Naive B cell (primary cell): ENCODE data around the gene PLSCR3. TPM values are rescaled to one million over a fixed set of nuclear protein-coding genes. Genes with fewer than 3 reads are reported as not detected.
A peak's percentile ranks its signal among the peaks of the same experiment; 100 is the strongest.

Experiments
- ATAC-seq, 2 donors: fragments of 150-1000 bp; cut with Tn5 transposase; 2 replicates each; pipeline ENCODE4 v1.10.0; 2021; ENCODE audit warnings: low read depth in 2 of 2, mild to moderate bottlenecking in 2 of 2, moderate library complexity in 2 of 2
- DNase-seq: peaks from one replicate; pipeline ENCODE4 v3.0.0; 2022
- H3K27ac Mint-ChIP-seq, 6 donors: one replicate each; pipeline ENCODE4 v1.8.0; 2020 to 2022; ENCODE audit warnings: mild to moderate bottlenecking in 6 of 6, mixed read lengths in 6 of 6, moderate library complexity in 5 of 6, inconsistent platforms in 2 of 6
- H3K27me3 Mint-ChIP-seq, 3 donors: one replicate each; pipeline ENCODE4 v1.8.0; 2021 to 2022; ENCODE audit warnings: mixed read lengths in 3 of 3, mild to moderate bottlenecking in 1 of 3
- H3K36me3 Mint-ChIP-seq, 2 donors: one replicate each; pipeline ENCODE4 v1.8.0; 2020 to 2022; ENCODE audit warnings: mixed read lengths in 2 of 2, inconsistent platforms in 1 of 2, mild to moderate bottlenecking in 1 of 2
- H3K4me1 Mint-ChIP-seq, 3 donors: one replicate each; pipeline ENCODE4 v1.8.0; 2020 to 2022; ENCODE audit warnings: mixed read lengths in 3 of 3, inconsistent platforms in 1 of 3, mild to moderate bottlenecking in 1 of 3, moderate library complexity in 1 of 3
- H3K4me3 Mint-ChIP-seq, 8 donors: one replicate each; pipeline ENCODE4 v1.8.0; 2020 to 2022; ENCODE audit warnings: mild to moderate bottlenecking in 8 of 8, mixed read lengths in 8 of 8, moderate library complexity in 8 of 8, inconsistent platforms in 2 of 8
- H3K9me3 Mint-ChIP-seq, 7 donors: one replicate each; pipeline ENCODE4 v1.8.0; 2020 to 2022; ENCODE audit warnings: mixed read lengths in 7 of 7, mild to moderate bottlenecking in 5 of 7, inconsistent platforms in 2 of 7, moderate library complexity in 1 of 7
- polyA plus RNA-seq, 6 donors: library from polyadenylated mRNA; unstranded; fragments of 300-500 nt; fragmentation: Illumina TruSeq; gene quantifications; one replicate each; pipeline ENCODE4 v1.2.3, GENCODE V29; 2021; ENCODE audit warnings: low read depth in 6 of 6

PLSCR3 gene
- polyA plus RNA-seq, 6 donors from 2014 or later = 43.1 to 73.4 (median 59.1) TPM

DNA sequence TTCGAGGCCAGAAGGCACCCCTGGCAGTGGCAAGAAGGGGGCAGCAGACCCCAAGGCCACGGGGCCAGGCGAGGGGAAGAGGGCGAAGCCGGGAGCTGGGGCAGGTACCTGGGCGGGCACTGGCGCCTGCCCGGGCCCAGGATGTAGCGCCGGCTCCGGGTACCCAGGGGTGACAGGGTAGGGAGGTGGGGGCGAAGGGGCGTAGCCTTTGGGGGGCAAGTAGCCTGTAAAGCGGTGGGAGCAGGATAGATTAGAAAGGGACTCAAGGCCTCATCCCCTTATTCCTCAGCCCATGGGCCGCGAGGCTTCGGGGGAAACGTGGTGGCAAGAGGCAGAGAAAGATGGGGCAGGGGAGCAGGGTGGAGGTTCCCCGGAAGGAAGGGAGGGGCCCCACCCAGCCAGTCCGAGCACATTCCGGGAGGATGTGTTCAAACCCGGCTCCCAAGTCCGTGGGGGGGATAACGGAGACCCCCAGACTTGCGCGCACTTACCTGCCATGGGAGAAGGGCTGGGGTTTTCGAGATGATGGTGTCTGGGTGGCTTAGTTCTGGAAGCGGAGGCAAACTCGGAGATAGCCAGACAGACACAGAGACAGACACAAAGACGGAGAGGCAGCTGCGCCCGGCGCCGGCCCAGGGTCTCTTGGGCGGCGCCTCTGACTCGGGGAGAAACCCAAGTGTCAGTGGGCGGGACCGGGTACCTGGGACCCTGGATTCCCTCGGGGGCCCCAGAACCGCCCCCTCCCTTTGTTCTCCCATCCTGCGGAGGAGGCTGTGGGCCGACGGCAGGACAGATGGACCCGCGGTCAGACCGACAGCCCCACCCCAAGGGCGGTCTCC is 493 bp downstream of the PLSCR3 start:
- peak overlapping the region; percentile 57 to 94 (median 91) for H3K27ac Mint-ChIP-seq
- H3K4me1 Mint-ChIP-seq = peaks cover 30 to 34% (median 32%) of the 10 kb centered on the region in 3 donors
- DNase-seq (peak; percentile 13), ATAC-seq (peak; percentile 72 to 76)
- H3K4me3 Mint-ChIP-seq = peak overlapping the region; percentile 86 to 96 (median 94)
- no peaks in the 10 kb centered on the region for H3K9me3 Mint-ChIP-seq
- H3K36me3 Mint-ChIP-seq = no peaks in the 10 kb centered on the region
- no peaks in the 10 kb centered on the region for H3K27me3 Mint-ChIP-seq

DNA sequence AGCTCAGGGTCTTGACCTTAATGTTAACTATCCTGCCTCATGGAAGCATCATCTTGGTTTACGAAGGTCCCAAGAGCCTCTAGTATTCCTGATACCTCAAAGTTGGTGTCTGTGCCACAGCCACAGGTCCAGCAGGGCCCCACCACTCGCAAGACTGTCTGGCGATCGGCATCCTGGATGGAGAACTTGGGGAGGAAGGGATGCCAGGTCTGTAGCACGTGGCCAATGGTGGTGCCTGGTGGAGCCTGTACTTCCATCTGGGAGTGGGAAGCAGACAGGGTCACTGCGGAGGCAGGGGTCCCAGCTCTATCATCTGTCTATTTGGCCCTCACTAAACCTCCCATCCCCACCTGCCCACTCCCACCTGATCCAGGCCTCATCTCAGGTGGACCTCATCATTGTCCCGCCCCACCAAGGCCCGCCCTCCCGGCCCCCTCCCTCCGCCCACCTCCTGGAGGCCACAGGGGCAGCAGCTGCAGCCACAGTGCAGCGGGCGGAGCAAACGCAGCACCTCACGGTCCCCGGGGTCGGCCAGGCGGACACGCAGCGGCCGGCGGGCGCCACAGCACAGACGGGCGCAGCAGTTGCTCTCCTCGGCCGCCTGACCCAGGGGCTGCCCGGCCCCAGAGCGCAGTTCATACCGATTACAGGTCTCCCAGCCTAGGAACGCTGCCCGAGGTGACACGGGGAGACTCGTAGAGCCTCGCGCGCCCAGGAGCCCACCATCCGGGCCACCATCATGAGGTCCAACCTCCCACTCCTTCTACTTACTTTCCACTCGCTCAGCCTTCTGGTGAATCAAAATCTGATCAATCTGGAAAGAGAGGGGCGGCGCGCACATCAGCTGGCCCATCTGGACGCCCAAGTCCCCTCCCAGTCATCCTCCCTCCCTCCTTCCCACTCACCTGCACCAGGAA is 1.4 kb downstream of the PLSCR3 start:
- Mint-ChIP-seq H3K27ac (peak overlapping the region in 4 of 6 donors; percentile 72 to 91 (median 80)), H3K4me3 (peak overlapping the region; percentile 68 to 94 (median 83)), H3K36me3 (no peaks in the 10 kb centered on the region), H3K27me3 (no peaks in the 10 kb centered on the region), H3K4me1 (peaks cover 30 to 34% (median 32%) of the 10 kb centered on the region in 3 donors), H3K9me3 (no peaks in the 10 kb centered on the region)
- no peak for DNase-seq
- ATAC-seq = no peak

DNA sequence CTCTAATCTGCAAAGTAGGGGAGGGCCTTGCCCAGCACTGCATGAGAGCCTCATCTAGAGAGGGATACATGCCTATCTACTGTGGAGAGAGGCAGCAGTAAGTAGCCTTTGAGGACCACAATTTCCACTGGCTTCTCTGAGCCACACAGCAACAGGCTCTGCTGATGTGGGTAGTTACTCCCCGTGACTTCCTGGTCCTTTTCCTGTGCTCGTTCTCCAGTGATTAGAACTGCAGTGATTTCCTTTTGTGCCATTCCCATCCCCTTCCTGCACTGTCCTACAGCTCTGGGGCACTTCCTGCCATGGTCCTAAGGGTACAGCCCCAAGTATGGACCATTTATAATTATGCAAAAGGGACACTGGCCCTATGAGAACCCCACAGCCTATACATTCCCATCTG is 3.0 kb downstream of the PLSCR3 start:
- Mint-ChIP-seq H3K27ac (no peak overlapping the region), H3K36me3 (no peaks in the 10 kb centered on the region), H3K27me3 (no peaks in the 10 kb centered on the region)

DNA sequence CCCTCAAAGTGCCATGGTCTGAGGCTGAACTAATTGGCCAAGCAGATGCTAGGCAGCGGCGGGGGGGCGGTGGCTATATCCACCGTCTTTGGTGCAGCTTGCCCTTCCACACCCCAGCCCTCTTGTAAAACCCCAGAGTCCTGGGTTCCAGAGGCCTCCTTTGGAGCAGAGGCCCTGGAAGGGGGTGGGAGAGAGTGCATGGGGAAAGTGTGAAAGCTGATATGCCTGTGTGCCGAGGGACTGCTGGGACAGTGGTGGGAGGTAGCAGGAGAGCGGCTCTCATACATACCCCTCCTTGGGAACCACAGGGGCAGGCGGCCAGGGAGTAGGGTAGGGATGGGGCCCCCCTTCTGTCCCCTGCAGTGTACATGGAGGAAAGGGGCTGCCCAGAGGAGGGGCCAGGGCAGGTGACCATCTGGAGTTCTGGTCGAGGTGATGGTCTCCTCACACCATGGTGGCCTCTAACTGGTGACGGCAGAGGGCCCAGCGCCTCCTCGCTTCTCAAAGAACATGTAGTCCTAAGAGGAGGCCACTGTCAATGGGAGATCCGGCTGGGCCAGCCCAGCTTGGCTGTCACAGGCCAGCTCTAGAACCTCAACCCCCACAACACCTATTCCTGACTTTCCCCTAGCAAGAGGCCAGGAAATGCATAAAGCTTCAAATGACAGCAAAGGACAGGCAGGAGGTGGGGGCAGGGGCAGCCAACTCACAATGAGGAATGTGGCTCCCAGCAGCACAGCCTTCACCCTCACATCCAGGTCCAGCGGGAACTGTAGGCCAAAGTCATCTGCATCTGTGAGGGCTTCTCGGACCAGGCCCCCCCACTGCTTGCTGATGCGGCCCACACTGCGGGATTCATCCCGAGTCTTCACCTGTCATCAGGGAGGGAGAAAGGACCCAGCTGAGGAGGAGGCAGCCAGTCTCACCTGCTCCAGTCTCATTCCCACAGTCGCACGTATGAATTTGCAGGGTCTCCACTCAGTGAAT is 4.1 kb downstream of the PLSCR3 start:
- H3K27ac Mint-ChIP-seq = peak overlapping the region in 1 of 6 donors; percentile 66
- no peaks in the 10 kb centered on the region for H3K9me3 Mint-ChIP-seq
- DNase-seq = no peak
- no peak for ATAC-seq
- no peaks in the 10 kb centered on the region for H3K27me3 Mint-ChIP-seq
- no peaks in the 10 kb centered on the region for H3K36me3 Mint-ChIP-seq
- peaks cover 22 to 32% (median 25%) of the 10 kb centered on the region in 3 donors for H3K4me1 Mint-ChIP-seq
- H3K4me3 Mint-ChIP-seq = peak overlapping the region in 1 of 8 donors; percentile 69

More for the DNA sequence above, 3.0 kb downstream of the PLSCR3 start:
- no peak for DNase-seq
- Mint-ChIP-seq H3K4me3 (peak overlapping the region in 2 of 8 donors; percentile 34 to 69), H3K4me1 (peaks cover 30 to 34% (median 32%) of the 10 kb centered on the region in 3 donors), H3K9me3 (no peaks in the 10 kb centered on the region)
- no peak for ATAC-seq

DNA sequence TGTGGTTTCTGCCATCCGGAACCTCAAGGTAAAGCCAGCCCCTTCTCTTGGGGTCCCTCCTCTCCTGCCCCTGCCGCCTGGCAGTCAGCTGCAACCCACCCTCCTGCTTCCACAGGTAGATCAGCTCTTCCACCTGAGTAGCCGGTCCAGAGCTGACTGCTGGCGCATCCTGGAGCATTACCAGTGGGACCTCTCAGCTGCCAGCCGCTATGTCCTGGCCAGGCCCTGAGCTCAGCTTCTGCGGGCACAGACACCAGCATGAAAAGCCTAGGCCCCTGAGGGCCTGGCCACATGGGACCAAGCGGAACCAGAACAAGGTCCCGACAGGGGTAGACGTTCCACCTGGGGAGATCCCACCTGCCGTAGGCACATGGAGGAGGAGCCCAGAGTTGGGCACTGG is 5.5 kb downstream of the PLSCR3 start:
- H3K4me3 Mint-ChIP-seq = no peak overlapping the region
- no peak for DNase-seq
- H3K9me3 Mint-ChIP-seq = no peaks in the 10 kb centered on the region
- peaks cover 21 to 30% (median 26%) of the 10 kb centered on the region in 3 donors for H3K4me1 Mint-ChIP-seq
- H3K27me3 Mint-ChIP-seq = no peaks in the 10 kb centered on the region
- no peaks in the 10 kb centered on the region for H3K36me3 Mint-ChIP-seq
- ATAC-seq = no peak
- peak overlapping the region in 1 of 6 donors; percentile 53 for H3K27ac Mint-ChIP-seq

DNA sequence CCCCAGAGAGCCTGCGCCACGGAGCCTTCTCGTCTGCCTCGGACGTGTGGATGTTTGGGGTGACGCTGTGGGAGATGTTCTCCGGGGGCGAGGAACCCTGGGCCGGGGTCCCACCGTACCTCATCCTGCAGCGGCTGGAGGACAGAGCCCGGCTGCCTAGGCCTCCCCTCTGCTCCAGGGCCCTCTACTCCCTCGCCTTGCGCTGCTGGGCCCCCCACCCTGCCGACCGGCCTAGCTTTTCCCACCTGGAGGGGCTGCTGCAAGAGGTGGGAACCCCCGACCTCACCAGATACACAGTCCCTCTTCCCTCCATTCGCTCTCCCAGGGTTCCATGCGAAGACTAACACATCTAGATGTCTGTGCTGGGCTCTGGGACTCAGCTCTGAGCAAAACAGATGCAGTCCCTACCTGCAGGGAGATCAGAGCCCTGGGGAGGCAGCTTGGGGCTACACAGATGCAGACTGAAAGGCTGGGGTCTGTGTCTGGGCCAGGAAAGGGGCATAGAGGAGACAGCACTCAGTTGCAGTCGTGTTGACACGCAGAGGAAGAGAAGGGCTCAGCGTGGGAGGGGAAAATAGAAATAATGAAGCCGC is 9.7 kb downstream of the PLSCR3 start:
- Mint-ChIP-seq H3K27me3 (peaks cover 26 to 31% (median 30%) of the 10 kb centered on the region in 3 donors), H3K4me1 (peaks cover 14 to 16% (median 16%) of the 10 kb centered on the region in 3 donors), H3K4me3 (peak overlapping the region; percentile 74 to 91 (median 83)), H3K9me3 (no peaks in the 10 kb centered on the region), H3K27ac (peak overlapping the region in 4 of 6 donors; percentile 64 to 93 (median 80)), H3K36me3 (no peaks in the 10 kb centered on the region)
- DNase-seq = no peak
- ATAC-seq = no peak

DNA sequence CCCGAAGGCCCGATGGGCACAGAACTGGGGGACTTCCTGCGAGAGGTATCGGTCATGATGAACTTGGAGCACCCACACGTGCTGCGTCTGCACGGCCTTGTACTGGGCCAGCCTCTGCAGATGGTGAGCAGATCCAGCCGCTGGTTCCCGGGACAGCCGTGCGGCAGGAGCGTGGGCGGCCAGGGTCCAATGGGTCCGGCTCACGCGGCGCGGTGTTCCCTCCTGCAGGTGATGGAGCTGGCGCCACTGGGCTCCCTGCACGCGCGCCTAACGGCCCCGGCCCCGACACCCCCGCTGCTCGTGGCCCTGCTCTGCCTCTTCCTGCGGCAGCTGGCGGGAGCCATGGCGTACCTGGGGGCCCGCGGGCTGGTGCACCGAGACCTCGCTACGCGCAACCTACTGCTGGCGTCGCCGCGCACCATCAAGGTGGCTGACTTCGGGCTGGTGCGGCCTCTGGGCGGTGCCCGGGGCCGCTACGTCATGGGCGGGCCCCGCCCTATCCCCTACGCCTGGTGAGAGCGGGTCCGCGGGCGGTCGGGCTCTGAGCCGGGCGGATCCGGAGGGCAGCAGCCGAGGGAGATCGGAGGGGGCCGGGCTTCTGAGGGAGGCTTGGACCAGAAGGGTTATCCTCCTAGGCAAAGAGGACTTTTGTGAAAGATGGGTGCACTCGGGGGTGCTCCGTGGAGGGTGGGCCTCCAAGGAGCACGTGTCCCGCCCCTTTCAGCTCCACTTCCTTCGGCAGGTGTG is 10.4 kb downstream of the PLSCR3 start:
- H3K4me3 Mint-ChIP-seq = peak overlapping the region; percentile 74 to 91 (median 83)
- H3K27ac Mint-ChIP-seq = peak overlapping the region in 4 of 6 donors; percentile 64 to 93 (median 80)
- ATAC-seq (peak; percentile 96 to 97), DNase-seq (peak; percentile 81)
- H3K4me1 Mint-ChIP-seq = peaks cover 14 to 16% (median 15%) of the 10 kb centered on the region in 3 donors
- peaks cover 33 to 38% (median 37%) of the 10 kb centered on the region in 3 donors for H3K27me3 Mint-ChIP-seq
- peaks cover 0 to 6% (median 5%) of the 10 kb centered on the region in 7 donors for H3K9me3 Mint-ChIP-seq
- H3K36me3 Mint-ChIP-seq = peaks cover 3 to 7% of the 10 kb centered on the region in 2 donors

DNA sequence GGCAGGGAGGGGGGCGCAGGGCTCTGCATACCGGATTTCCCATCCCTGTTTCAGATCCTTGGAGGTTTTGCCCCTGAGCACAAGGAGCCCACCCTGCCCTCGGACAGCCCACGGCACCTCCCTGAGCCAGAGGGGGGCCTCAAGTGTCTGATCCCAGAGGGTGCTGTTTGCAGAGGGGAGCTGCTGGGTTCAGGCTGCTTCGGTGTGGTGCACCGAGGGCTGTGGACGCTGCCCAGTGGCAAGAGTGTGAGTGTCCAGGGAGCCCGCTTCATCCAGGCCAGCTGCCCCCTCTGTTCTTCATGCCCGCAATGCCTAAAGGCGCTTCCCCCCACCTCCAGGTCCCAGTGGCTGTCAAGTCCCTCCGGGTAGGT is 11.0 kb downstream of the PLSCR3 start:
- peaks cover 33 to 42% (median 40%) of the 10 kb centered on the region in 3 donors for H3K27me3 Mint-ChIP-seq
- H3K9me3 Mint-ChIP-seq = peaks cover 0 to 6% (median 5%) of the 10 kb centered on the region in 7 donors
- H3K4me3 Mint-ChIP-seq = peak overlapping the region; percentile 9 to 76 (median 56)
- no peak for DNase-seq
- ATAC-seq = no peak
- H3K36me3 Mint-ChIP-seq = peaks cover 3 to 8% of the 10 kb centered on the region in 2 donors
- peaks cover 14 to 16% (median 15%) of the 10 kb centered on the region in 3 donors for H3K4me1 Mint-ChIP-seq
- H3K27ac Mint-ChIP-seq = no peak overlapping the region

DNA sequence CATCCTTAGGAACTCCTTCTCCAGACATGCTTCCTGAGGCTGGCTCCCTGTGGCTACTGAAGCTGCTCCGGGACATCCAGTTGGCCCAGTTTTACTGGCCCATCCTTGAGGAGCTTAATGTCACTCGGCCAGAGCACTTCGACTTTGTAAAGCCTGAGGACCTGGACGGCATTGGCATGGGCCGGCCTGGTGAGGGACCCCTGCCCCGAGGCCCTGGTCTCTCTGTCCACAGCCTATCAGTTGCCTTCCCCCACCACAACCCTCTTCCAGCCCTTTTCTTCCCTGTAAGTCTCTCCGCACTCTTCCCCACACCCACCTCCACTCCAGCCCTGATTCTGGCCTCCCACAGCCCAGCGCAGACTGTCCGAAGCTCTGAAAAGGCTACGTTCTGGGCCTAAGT is 11.4 kb downstream of the PLSCR3 start:
- H3K9me3 Mint-ChIP-seq = peaks cover 0 to 6% (median 5%) of the 10 kb centered on the region in 7 donors
- DNase-seq (no peak), ATAC-seq (no peak)
- peak overlapping the region in 4 of 8 donors; percentile 30 to 74 (median 62) for H3K4me3 Mint-ChIP-seq
- no peak overlapping the region for H3K27ac Mint-ChIP-seq
- H3K4me1 Mint-ChIP-seq = peaks cover 14 to 16% (median 15%) of the 10 kb centered on the region in 3 donors
- peaks cover 33 to 46% (median 40%) of the 10 kb centered on the region in 3 donors for H3K27me3 Mint-ChIP-seq
- H3K36me3 Mint-ChIP-seq = peaks cover 3 to 8% of the 10 kb centered on the region in 2 donors

DNA sequence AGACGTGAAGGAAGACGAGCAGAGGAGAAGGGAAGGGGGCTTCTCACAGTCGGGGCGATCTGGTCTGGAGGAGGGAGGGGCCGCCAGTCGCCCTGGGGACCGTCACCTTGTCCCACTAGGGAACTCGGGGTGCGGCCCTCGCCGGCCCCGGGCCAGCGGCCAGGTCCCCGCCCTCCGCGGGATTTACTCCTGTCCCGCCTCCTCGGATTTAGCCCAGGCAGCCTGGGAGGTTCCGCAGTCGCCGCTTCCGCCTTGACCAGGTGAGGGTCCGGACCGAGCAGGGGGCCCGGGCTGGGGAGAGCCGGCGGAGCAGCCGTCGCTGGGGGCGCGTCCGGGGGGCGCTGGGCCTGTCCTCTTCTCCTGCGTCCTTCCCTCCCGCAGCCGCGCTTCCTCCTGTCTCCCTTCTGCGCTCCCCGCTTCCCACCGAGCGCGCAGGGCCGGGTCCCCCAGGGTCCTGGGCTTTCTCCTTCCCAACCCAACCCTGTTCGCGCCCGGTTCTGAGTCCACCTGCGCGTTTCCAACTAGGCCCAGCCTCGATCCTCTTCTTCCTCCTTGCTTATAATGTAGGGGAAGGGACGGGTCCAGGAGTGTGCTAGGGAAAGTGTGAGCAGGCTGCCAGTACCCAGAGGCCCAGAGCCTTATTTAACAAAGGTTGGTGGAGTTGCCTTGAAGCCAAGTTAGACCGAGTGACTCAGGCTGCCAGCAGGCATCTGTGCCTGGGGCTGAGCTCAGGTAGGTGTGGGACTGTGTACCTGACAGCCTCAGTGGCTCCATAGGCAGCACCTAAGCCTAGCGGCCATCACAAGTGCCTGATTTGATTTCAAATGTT is 13.3 kb downstream of the PLSCR3 start, which contains the start of gene TNK1:
Gene TNK1 (plus strand): TSS at position 235 of the 829 bp plus-strand sequence. CDS start 1,838 bp downstream, outside the sequence.
- no peak for ATAC-seq
- H3K9me3 Mint-ChIP-seq = peaks cover 0 to 6% (median 5%) of the 10 kb centered on the region in 7 donors
- peaks cover 14 to 16% (median 15%) of the 10 kb centered on the region in 3 donors for H3K4me1 Mint-ChIP-seq
- peak within 1 kb of the TSS in 3 of 6 donors; percentile 21 to 52 (median 41) for H3K27ac Mint-ChIP-seq
- H3K27me3 Mint-ChIP-seq = peaks cover 38 to 55% (median 45%) of the 10 kb centered on the region in 3 donors
- DNase-seq = no peak
- peaks cover 3 to 8% of the 10 kb centered on the region in 2 donors for H3K36me3 Mint-ChIP-seq
- peak within 1 kb of the TSS in 6 of 8 donors; percentile 6 to 65 (median 40) for H3K4me3 Mint-ChIP-seq
